Measurements from ENCODE around the gene EMSY. TPM values are rescaled to one million over a fixed set of nuclear protein-coding genes. Genes with fewer than 3 reads are reported as not detected.

Gene EMSY
- 25.6 and 34.3 TPM in 2 replicates for total RNA-seq (2014; rRNA removed; shearing (Covaris generic))

GRCh38 chr11:76444384-76445120 lies at the start of gene EMSY:
Gene EMSY, plus strand, starts transcription at chr11:76445018. Its CDS starts 1,921 bp downstream, at chr11:76446939.

Small RNA genes within 50 kb of the gene (small RNA-seq; reads per million reads assigned to genes)
- gene AP001189.2 = not detected
- gene RF00019 = not detected

Other genes starting within 250 kb of the EMSY start
- 0.16 and 0.19 TPM in 2 replicates for gene WNT11, start 238.5 kb upstream of the EMSY start, total RNA-seq (2014; rRNA removed; shearing (Covaris generic))
- 41.2 and 46.3 TPM in 2 replicates for gene THAP12, start 63.9 kb upstream of the EMSY start, total RNA-seq (2014; rRNA removed; shearing (Covaris generic))
- gene GVQW3, start 63.7 kb upstream of the EMSY start, total RNA-seq (2014; rRNA removed; shearing (Covaris generic)) = 4.4 and 4.6 TPM in 2 replicates
- not detected in 2 replicates for gene LRRC32, start 225.7 kb downstream of the EMSY start, total RNA-seq (2014; rRNA removed; shearing (Covaris generic))